Hypothalamus (tissue), 51 donors: ENCODE results near the gene CPO.
A peak's percentile ranks its signal among the peaks of the same experiment; 100 is the strongest.
"Not testable (repeated sequence)": the region's sequence is repeated elsewhere in the genome, so short reads cannot be mapped to it uniquely, and the experiment has no call there.

ENCODE experiments used
- DNase-seq, 51 donors: peaks; one replicate each; lab custom pipeline; 2025; lab: John Stamatoyannopoulos, UW

Gene CPO

DNA sequence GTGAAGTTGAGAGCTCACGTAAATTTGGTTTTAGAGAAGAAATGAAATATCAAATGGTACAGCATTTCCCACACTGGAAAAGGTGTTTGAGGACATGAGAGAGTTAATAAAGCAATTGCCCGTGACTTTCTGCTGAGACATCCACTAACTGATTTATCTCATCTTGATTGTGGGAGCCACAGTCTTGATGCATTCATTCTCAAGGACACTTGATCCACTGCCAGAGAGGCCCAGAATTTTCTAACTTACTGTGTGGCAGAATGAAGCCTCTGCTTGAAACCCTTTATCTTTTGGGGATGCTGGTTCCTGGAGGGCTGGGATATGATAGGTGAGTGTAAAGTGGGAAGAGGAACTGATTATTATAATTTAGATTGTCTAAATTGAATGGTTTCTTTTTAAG lies at the start of gene CPO:
CPO (plus strand) TSS at position 179 of the 400 bp plus-strand sequence; CDS start at position 261, 82 bp downstream.
- DNase-seq, result no peak

- no peak for DNase-seq
Observed at GRCh38 chr2:206890179-206890578, 49.1 kb upstream of the CPO start.

GRCh38 chr2:206890926-206891325 lies 48.4 kb upstream of the CPO start:
- no peak for DNase-seq

DNA sequence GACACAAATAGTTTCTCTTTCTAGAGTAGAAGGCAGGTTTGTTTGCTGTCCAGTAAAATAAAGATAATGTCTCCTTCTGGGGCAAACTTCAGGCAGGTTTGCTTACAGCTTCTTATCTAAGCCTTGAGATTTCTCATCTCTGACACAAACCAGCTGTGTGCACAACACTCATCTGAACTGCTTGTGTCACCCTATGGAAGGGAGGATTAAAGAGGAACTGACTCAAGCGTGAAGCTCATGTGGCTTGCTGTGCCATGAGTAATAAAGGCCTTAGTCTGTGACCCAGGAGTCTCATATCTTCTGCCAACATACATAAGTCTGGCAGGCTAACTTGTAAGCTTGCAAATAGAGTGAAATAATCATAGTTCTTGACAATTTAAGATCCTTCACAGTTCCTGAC lies 24.2 kb upstream of the CPO start:
- peak in 1 of 51 donors; percentile 8 for DNase-seq

DNA sequence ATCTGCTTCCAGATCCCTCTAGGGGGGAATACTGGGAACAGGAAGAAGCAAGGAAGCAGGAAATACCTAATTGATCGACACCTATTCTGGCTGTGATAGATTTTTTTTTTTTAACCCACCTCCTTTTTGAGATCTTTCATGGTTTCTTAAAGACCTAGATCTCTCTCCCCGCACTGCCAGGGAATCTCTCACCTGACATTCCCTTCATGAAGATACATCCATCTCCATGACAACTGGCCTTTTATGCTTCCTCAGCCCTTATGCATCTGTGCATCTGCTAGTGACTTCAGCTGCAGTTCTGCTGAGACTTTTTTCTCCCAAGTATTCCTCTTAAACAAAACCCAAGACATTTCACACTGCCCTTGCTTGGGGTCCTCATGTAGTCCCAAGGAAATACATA lies 21.1 kb upstream of the CPO start:
- DNase-seq, result no peak

DNA sequence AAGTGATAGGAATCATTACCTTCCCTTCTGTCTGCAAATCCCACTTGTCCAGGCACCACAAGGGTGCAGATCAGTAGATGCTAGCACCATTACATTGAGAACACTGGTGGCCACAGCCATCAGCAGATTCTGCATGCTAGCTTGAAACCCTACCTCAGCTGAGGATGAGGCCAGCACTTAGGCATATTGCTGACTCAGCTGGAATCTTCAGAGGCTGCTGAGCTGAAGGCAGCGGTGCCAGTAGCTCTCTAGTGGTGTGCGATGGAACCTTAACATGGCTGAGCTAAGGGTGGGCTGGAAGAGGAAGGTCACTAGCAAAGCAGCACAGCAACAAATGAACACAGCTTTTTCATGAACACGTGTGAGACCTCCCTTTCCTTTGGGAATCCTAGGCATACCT lies 19.0 kb upstream of the CPO start:
- no peak for DNase-seq

DNA sequence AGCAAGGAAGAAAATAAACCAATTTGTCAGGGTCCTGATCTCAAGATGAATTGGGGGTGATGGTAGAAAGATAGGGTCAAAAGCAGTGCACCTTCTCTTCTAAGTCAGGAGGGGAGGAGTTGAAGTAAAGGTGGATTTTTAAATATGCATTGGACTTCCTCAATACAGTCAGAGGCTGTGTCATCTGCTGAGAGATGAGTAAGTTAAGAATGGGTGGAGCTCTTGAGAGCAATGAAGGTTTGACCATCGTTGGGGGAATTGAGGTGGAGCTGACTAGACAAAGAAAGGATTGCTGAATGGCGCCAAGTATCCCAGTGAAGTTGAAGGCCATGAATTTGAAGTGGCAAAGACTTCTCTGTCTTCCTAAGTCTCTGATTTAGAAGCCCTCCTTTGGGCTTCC lies 18.4 kb upstream of the CPO start:
- no peak for DNase-seq

- DNase-seq, result no peak
Observed at GRCh38 chr2:206921529-206921928, 17.8 kb upstream of the CPO start.

DNA sequence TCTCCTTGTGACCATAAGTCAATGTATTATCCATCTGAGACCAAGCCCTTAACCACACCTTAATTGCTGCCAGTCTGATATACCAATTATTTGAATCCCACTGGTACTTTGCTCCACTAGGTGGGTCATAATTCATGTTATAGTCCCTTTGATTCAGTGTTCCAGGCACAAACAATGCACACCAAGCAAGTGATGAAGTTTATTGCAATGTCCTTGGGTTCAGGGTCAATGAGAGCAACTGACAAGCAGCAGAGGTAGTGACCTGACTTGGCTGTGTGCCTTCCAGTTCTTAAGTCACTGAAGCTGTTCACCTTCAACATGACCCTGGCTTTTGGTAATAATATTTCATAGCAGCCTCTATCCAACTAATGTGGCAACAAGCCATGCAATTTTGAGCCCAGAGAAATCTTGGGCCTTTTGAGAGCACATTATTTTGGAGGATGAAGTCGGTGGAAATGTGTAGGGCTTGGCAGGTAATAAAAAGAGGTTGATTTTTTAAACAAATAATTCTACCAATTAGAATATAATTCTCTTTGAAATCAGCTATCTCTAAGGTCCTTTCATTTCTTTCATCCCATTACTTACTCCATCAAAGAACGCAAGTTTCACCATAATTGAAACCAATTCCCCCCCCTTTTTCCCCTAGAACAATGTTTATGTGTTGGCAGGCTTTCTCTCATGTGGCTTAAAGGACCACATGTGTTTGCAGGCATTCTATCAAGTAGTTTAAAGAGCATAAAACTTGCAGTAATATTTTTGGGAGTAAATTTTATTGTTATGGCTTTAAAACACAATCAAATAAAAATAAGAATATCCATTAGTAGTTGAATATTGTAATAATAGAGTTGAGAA lies 3.1 kb upstream of the CPO start:
- no peak for DNase-seq

DNA sequence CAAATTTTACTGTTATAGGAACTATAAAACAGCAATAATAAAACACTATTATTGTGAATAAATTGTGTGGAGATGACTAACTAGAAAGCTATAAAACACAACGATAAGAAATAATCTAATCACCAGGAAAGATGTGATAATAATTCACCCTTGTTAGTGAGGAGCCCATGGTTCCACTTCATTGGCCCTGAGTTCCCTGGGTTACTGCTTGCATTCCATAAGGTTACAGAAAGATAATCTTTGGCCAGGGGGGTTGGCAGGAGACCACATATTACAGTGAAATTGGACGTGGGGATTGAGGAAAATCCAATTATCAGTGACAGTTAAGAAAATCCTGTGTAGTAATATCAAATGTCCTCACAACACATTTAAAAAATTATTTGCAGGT lies 2.5 kb upstream of the CPO start:
- DNase-seq, result no peak

DNA sequence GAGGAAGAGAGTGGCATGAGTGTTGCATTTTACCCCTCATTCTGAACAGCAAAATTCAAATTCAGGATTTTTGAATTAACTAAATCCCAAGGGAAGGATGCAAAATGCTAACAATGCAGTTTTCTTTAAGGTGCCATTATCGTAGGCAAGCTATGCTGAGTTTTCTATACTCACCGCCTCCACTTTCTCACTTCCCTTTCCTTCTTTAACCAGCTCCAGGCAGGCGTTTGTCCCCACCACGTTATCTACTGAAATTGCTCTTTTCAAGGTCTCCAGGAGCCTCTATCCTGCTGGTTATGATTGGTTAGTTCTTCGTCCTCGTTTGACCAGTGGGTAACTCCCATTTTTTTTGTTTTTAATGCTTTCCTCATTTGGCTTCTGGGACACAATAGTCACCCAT lies 1.8 kb upstream of the CPO start:
- no peak for DNase-seq

GRCh38 chr2:206940546-206940945 lies 1.2 kb downstream of the CPO start:
- DNase-seq, result no peak

DNA sequence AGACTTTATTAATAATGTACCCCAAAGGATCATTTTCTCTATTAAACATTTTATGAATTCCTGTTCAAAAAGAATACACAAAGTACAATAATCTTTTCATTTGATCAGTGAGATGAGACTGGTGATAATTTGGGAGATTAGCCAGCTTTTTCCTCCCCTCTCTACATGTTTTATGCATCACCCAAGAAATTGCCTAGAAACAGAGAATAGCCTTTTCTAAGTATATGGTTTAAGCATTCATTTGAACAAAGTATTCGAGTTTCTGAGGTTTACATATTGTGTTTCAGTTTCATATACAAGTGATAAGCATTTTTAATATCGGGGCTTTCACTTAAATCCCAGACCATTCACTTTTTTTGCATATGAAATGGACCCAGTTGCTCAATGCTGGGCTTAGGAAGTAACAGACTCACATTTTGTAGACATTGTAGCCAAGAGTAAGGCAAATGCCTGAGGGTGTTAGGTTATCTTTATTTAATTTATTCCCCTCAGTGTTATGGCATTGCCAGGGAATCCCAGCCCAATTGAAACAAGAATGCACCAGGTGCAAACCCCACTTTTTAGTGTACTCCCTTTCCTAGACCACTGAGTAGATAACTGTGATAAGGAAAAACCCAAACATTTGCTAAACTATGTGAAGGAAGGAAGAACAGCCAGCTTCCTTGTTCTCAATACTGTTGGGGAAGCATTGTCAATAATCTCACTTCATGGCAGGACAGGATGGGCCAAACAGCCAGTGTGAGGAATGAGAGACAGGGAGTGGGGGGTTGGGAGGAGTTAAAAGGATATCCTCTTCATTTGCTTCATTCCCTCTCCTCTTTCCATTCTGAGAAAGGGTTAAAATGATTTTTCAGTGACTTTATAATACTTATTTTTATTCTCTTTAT lies 3.5 kb downstream of the CPO start:
- DNase-seq, result no peak

DNA sequence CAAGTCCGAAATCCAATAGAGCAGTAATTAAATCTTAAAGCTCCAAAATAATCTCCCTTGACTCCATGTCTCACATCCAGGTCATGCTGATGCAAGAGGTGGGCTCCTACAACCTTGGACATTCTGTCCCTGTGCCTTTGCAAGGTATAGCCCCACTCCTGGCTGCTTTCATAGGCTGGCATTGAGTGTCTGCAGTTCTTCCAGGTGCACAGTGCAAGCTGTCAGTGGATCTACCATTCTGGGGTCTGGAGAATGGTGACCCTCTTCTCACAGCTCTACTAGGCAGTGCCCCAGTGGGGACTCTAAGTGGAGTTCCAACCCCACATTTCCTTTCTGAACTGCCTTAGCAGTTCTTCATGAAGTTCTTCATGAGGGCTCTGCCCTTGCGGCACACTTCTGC lies 14.1 kb downstream of the CPO start:
- not testable (repeated sequence) for DNase-seq

- no peak for DNase-seq
Observed at GRCh38 chr2:206955253-206955652, 15.9 kb downstream of the CPO start.

DNA sequence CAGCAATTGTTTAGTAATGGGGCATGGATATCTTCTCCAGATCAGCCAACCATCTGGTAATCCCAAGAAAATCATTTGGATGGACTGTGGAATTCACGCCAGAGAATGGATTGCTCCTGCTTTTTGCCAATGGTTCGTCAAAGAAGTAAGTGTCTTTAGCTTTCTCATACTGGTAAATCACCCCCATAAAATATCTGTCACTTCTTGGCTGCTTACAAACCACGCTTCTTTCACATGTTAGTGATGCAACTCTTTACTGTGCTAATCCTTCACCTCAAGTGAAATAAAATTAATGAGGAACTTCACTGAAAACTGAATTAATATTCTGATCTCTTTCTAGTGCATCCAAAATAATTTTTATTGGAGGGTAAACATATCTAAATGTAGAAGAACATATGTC lies 18.9 kb downstream of the CPO start:
- DNase-seq, result no peak

- DNase-seq, result peak in 10 of 51 donors; percentile 4 to 20 (median 7)
Observed at GRCh38 chr2:206962966-206963365, 23.6 kb downstream of the CPO start.

- DNase-seq, result no peak
Observed at GRCh38 chr2:206968134-206969086, 29.1 kb downstream of the CPO start.

- DNase-seq, result no peak
Observed at GRCh38 chr2:206969192-206969591, 29.9 kb downstream of the CPO start.

GRCh38 chr2:206970589-206971360 lies 31.5 kb downstream of the CPO start:
- no peak for DNase-seq
